ENCODE results near the gene NECTIN4. TPM values are rescaled to one million over a fixed set of nuclear protein-coding genes. Genes with fewer than 3 reads are reported as not detected.

The NECTIN4 gene
- total and polyA plus RNA-seq, 2 of the 13 experiments (the other 11 are each of a cell fraction or from before 2014, with no cell fraction given) = 5.9 to 12.4 TPM

GRCh38 chr1:161074676-161075368, 14.5 kb downstream of the NECTIN4 start (continued):
- TF ChIP-seq GMEB2 (CRISPR knock-in tag; IDR thresholded peaks at IDR 0.05; ENCODE audit: low read depth) (no peak), GFI1 (CRISPR knock-in tag; IDR thresholded peaks at IDR 0.05; ENCODE audit: borderline replicate concordance) (no peak), USF2 (IDR thresholded peaks at IDR 0.05; ENCODE audit: low read depth, low read length) (no peak), USF2 (CRISPR knock-in tag; IDR thresholded peaks at IDR 0.05; ENCODE audit: borderline replicate concordance) (no peak), ZBTB3 (CRISPR knock-in tag; IDR thresholded peaks at IDR 0.05; ENCODE audit: borderline replicate concordance, low read depth) (no peak), ARNT (IDR thresholded peaks at IDR 0.05) (no peak), ARID5B (CRISPR knock-in tag; IDR thresholded peaks at IDR 0.05) (no peak), ZNF557 (CRISPR knock-in tag; IDR thresholded peaks at IDR 0.05) (no peak), ZNF777 (CRISPR knock-in tag; IDR thresholded peaks at IDR 0.05) (no peak), ARNT2 (CRISPR knock-in tag; IDR thresholded peaks at IDR 0.05; ENCODE audit: low read depth) (no peak), ETS1 (CRISPR knock-in tag; IDR thresholded peaks at IDR 0.05) (no peak), FOXA3 (CRISPR knock-in tag; IDR thresholded peaks at IDR 0.05) (no peak), MYNN (CRISPR knock-in tag; IDR thresholded peaks at IDR 0.05; ENCODE audit: low read depth) (no peak), POLR2A (IDR thresholded peaks at IDR 0.05; ENCODE audit: insufficient read depth in 1 of 2, low read depth in 2 of 2, low read length in 2 of 2) (0 out of 4 replicates have a peak, but pooled peaks of 1 of the 2 experiments have one; percentile 47), SPEN (CRISPR knock-in tag; IDR thresholded peaks at IDR 0.05; ENCODE audit: low read depth) (peak; percentile 19; the same call in 1 of the 2 replicates)
- TF ChIP-seq, protein P1, sequence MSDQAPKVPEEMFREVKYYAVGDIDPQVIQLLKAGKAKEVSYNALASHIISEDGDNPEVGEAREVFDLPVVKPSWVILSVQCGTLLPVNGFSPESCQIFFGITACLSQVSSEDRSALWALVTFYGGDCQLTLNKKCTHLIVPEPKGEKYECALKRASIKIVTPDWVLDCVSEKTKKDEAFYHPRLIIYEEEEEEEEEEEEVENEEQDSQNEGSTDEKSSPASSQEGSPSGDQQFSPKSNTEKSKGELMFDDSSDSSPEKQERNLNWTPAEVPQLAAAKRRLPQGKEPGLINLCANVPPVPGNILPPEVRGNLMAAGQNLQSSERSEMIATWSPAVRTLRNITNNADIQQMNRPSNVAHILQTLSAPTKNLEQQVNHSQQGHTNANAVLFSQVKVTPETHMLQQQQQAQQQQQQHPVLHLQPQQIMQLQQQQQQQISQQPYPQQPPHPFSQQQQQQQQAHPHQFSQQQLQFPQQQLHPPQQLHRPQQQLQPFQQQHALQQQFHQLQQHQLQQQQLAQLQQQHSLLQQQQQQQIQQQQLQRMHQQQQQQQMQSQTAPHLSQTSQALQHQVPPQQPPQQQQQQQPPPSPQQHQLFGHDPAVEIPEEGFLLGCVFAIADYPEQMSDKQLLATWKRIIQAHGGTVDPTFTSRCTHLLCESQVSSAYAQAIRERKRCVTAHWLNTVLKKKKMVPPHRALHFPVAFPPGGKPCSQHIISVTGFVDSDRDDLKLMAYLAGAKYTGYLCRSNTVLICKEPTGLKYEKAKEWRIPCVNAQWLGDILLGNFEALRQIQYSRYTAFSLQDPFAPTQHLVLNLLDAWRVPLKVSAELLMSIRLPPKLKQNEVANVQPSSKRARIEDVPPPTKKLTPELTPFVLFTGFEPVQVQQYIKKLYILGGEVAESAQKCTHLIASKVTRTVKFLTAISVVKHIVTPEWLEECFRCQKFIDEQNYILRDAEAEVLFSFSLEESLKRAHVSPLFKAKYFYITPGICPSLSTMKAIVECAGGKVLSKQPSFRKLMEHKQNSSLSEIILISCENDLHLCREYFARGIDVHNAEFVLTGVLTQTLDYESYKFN (CRISPR knock-in tag; conservative IDR thresholded peaks at IDR 0.05) = no peak

Measured in HepG2 (cell line).